Stimulated activated CD8-positive, alpha-beta memory T cell treated with anti-CD3 and anti-CD28 coated beads, Interleukin-4, amount 100 ng/mL, for 4 hours (primary cell): Measurements from ENCODE around the gene MOBP.
"Not testable (repeated sequence)": the region's sequence is repeated elsewhere in the genome, so short reads cannot be mapped to it uniquely, and the experiment has no call there.

Source experiments
- DNase-seq, 2 donors: peaks; one replicate each; pipeline ENCODE4 v3.0.0-alpha.2; 2020; ENCODE audit warnings: low read depth in 2 of 2, low spot score in 1 of 2

The MOBP gene

DNA sequence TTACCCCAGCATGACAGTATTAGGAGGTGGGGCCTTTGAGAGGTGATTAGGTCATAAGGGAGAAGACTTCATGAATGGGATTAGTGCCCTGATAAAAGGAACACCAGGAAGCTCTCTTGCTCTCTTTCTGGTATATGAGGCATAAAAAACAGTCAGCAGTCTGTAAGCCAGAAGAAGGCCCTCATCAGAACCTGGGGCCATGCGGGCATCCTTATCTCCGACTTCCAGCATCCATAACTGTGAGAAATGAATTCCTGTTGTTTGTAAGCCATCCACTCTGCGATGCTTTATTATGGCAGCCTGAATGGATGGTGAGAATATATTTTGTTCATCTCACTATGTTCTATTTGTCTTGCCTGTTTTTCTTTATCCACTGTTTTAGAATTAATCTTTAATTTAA is 17.7 kb upstream of the MOBP start:
- DNase-seq, result no peak

DNA sequence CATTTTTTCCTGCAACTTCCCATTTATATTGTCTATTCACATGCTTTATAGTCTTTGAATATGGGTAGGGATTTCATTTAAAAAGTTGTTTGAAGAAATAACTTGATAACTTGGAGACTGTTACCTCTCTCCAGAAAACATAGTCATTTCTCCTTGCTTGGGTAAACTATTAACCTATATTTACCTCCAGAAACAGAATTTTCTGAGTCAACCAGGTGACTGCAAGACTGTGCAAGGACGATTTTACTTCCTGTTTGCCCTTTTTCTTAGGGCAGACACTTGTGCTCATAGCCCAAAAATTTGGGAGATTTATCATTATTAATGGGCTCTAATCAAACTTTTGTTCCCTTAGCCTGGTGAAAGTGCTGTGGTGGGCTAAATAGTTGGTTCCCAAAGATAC is 14.3 kb upstream of the MOBP start:
- no peak for DNase-seq

DNA sequence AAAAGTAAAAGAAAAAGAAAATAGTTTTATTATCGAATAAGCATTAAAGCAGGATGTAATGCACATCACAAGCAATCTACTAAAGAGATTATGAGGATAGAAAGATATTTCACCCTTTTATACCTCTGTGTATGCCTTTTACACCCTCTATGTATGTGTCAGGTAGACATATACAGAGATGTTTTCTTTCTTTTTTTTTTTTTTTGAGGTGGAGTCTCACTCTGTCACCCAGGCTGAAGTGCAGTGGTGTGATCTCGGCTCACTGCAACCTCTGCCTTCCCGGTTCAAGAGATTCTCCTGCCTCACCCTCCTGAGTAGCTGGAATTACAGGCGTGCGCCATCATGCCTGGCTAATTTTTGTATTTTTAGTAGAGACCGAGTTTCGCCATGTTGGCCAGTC is 13.6 kb upstream of the MOBP start:
- not testable (repeated sequence) for DNase-seq

DNA sequence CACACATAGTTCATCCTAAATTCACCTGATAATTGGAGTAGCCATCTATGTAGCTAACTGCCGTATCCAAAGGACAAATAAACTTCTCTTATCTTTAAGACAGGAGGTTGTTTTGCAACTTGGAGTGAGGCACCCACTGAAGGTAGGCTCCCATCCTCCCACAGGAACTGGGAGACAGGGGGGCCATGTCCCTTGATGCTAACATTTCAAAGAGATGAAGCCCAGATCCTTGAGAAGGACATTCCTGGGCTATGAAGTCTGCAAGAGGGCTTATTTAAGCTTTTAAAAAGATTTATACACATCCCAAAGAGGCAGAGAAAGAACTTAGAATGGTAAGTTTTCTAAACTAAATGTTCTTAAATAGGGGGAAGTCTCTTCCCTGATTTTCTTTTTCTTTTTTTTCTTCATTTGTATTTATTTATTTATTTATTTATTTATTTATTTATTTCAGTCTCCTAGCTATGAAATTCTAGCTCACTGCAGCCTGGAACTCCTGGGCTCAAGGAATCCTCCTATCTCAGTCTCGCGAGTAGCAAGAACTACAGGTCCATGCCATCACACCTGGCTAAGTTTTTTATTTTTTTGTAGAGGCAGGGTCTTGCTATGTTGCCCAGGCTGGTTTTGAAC is 12.8 kb upstream of the MOBP start:
- DNase-seq, result no peak

DNA sequence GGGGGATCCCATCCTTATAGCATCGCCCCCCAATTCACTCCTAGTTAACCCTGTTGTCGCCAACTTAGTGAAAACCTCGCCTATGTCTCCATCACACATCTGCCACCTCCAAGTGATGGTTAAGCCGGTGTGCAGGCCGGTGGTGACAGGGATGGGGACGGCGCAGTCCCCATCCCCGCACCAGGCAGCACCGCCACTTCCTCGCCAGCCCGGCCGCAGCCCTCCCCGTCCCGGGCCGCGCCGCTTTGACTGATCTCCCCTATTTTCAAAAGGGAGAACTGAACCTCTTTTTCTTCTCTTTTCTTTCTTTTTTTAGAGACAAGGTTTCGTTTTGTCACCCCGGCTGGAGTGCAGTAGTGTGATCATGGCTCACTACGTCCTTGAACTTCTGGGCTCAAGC is 11.3 kb upstream of the MOBP start:
- no peak for DNase-seq

DNA sequence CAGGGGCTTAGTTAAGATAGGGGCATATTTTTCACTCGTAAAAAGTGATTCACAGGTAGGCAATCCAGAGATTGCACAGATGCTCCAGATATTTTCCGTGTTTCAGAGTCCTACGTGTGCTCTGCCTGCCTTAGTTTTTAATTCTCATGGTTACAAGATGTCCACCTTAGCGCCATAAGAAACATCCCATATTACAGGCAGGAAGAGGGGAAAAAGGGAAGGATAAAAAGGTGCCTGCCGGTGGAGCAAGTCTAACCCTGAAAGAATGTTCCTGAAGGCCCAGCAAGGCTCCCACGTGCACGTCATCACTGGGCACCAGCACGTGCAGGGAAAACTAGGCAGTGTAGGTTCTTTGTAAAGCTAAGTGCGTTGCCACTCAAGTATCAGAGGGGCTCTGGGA is 10.1 kb upstream of the MOBP start:
- DNase-seq, result no peak

DNA sequence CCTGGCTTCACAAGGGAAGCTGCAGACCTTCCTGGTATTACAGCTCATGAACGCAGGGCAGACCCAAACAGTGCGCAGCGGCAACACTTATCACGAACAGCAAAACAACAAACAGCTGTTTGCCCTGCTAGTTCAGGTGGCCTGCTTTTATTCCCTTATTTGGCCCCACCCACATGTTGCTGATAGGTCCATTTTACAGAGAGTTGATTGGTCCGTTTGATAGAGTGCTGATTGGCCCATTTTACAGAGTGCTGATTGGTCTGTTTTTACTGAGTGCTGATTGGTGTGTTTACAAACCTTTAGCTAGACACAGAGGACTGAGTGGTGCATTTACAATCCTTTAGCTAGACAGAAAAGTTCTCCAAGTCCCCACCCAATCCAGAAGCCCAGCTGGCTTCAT is 8.9 kb upstream of the MOBP start:
- not testable (repeated sequence) for DNase-seq

DNA sequence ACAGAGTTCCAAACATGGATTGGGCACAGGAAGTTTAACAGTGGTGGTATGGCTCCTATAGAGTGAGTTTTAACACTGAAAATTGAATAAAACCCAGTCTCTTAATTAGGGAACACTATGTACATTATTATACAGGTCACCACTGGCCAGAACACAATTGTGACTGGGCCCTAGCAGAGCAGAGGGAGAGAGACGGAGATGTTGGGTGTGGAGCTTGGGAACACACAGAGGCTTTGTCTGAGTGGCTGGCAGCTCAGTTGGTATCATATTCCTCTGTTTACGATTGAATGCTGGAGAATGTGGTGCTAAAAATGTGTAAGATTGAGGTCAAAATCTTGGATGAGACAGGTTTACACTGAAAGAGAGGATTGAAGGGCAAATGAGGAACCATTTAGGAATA is 6.8 kb upstream of the MOBP start:
- DNase-seq, result no peak

DNA sequence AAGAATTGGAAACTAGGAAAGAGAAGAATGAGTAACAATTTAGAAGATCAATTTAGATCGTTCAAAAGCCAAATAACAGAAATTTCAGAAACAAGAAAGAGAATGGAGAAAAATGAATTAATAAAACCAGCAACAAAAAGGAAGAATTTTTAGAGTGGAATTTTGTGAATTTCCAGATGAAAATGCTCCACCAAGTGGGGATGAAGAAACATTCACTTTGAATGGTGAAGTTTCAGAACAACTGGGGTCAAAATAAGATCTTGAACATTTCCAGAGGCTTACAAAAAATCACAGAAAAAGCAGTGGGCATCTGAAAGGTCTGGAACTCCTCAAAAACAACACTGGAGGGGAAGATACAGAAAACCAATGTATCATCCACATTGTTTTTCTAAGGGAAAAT is 4.2 kb upstream of the MOBP start:
- no peak for DNase-seq

DNA sequence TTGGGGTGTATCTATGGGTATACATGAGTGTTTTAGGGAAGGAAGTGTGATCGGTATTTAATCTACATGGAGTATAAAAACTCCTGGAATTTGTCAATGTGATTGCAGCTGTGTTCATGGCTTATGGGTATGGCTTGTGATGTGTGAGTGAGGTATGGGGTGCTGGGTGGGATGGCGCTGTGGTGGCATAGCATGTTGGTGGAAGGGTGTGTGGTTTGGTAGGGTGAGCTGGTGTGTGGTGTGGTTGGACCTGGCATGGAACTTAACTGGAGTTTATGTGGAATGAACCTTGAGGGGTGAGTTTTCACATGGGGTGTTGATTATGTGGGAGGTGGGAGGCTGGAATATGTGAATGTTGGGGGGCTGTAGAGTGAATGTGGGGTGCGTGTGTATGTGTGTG is 492 bp upstream of the MOBP start:
- no peak for DNase-seq

DNA sequence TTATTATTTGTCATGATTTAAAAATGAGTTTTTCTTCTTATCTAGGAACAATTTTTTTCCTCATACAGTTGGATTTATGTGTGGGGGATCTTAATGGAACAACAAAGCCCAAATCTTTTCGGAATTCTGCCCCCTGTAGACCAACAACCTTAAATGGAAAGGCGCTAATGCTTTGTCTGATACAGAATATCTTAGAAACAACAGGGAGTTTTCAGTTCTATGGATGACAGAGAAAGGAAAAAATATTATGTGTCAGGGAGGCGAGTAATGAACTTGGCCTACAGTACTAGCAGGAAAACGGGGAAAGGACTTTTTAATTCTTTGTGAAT is 592 bp downstream of the MOBP start:
- no peak for DNase-seq

DNA sequence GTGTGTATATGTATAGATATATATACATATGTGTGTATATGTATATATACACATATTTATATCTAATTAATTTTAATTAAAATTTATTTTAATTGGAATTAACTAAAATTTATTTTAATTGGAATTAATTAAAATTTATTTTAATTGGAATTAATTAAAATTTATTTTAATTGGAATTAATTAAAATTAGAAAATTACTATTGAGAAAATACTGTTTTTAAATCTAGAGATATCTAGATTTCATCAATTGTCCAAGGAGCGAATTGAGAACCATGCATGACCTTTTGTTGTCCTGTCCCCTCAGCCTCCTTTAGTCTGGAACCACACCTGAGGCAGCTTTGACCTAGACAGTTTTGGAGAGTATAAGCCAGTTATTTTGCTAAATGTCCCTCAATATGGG is 1.8 kb downstream of the MOBP start:
- no peak for DNase-seq

DNA sequence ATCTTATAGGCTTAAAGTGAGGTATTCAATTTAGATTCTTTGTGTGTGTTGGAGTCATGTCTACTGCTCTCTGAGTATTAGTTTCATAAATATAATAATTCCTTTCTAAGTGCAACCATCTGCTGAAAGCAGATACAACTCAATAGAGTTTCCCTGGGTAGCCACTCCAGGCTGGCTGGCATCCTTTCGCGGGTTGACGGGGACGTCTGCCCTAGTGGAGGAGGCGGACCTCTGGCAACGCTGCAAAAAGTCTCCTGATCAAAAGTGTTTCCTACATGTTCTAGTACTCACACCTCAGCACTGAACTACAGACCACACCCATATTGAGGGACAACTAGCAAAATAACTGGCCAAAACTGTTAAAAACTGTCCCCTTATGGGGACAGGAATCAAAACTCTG is 2.5 kb downstream of the MOBP start:
- DNase-seq, result no peak

DNA sequence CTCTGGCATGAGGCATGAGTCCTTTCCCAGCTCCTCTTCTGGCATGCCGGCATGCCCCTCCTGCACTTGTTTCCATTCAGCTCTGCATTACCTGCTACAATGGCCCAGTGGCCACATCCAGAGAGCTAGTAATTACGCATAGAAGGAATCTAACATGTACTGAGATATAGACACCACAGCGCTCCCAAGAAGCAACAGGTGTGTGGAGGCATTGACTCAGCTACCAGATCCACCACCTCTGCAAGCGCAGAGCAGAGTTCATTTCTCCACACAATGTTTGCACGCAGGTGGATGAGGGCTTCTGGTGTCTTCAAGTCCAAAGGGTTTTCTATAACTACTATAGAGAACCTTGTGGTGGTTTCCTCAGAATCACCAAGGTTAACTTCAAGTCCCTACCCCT is 4.2 kb downstream of the MOBP start:
- no peak for DNase-seq

DNA sequence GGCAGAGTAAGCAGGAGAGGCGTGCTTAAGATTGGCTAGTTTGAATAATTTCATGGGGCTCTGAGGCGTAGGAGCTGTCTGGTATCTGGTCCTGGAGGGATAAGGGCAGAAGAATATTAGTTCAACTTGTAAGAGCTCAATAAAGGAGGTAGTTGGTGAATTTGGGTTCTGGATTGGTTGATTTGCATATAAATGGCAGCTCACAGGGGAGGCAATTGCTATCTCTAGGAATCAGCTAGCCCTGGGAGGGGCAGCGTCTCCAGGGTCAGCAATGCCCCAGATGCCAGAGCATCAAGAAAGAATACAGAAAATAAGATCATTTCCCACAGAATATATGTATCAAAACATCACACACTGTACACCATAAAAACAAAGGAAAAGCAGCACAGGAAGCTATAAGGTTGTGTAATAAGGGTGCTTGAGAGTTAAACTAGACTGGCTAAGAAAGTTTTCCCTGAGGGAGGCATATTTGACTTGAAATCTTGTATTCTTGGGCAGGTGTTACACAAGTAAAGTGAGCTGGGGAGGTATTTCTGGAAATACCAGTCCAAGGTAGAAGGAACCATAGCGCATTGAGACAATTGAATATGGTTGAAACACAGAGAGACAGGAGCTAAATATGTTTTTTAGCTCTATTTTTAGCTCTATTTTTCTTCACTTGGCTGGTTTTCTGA is 6.1 kb downstream of the MOBP start:
- DNase-seq, result no peak

DNA sequence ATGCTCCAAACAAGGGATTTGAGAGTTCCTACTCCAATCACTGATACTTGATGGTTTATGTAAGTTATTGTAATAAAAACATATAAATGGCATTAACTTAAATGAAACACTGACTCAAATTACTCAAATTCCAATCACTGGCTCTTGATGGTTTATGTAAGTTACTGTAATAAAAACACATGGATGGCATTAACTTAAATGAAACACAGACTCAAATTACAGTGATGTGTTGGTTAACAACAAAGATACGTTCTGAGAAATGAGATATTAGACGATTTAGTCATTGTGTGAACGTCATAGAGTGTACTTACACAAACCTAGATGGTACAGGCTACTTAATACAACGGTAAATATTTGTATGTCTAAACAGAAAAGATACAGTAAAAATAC is 6.6 kb downstream of the MOBP start:
- DNase-seq, result no peak

DNA sequence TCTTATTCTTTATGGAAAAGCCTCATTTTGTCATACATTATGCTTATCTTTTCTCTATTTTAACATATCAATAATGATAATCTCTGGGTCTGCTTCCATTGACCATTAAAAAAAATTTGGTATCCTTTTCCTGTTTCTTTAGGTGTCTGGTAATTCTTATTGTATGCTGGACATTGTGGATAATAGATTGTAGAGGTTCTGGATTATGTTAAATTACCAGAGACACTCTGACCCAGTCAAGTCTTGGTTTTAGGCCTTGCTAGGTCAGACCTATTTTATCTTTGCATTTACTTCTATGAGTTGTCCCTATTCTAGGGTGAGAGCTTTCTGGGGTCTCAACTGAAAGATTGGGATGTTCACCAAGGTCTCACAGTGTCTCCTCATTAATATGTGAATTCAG is 9.3 kb downstream of the MOBP start:
- DNase-seq, result no peak

DNA sequence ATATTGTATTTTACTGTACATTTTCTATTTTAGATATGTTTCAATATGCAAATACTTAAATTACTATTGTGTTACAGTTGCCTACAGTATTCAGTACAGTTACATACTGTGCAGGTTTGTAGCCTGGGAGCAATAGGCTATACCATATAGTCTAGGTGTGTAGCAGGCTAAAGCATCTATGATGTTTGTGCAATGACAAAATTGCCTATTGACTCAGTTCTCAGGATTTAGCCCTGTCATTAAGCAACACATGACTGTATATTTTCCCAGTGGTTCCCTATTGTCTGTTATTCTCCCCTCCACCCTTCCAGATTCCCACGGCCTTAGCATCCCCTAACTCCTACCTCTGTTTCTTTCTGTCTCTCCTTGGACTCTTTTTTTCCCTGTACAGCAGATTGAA is 10.7 kb downstream of the MOBP start:
- no peak for DNase-seq

DNA sequence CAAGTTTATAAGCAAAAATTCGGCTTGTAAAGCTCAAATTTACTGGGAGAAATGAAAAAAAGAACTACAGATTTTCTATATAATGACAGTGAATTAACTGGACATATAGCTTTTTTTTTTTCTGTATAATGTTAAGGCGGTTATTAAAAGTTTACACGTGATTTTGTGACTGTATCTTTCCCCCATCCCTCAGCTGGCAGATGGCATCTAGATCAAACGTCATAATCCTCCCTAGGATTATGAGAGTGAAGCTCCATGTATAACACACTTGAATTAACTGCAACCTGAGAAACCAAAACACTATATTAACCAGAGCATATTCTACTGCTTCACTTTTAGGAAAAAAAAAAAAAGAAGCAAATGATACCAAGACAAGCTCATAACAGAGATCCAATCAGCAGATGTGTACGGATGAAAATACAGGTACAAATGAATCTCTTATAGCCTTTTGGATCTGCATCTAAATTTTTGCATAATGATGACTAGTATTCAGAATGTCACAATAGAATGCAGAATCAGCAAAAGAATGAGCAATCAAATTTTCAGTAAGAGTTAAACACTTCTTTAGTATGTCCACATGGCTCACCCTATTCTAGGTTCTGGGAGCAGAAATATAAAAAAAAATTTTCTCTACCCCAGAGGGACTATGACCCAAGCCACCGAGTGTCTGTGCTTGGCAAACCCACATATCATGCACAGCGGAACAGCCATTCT is 12.4 kb downstream of the MOBP start:
- DNase-seq, result no peak

DNA sequence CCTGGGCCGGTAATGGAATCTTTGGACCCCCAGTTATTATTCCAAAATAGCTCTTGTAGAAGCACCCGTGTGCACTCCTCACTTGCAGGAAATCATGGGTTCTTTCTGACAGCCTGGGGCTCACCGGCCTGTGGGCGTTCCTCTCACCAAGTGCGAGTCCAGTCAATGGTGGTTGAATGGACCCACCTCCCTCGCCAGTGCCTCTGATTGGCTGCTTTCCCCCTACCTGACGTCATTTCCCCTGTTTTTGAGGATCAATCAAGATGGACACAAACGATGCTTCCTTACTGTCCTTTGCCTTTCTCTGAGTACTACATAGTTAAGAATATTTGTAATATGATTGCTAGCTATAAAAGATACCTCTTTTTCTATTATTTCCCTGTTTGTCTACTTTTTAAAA is 18.1 kb downstream of the MOBP start:
- DNase-seq, result no peak

DNA sequence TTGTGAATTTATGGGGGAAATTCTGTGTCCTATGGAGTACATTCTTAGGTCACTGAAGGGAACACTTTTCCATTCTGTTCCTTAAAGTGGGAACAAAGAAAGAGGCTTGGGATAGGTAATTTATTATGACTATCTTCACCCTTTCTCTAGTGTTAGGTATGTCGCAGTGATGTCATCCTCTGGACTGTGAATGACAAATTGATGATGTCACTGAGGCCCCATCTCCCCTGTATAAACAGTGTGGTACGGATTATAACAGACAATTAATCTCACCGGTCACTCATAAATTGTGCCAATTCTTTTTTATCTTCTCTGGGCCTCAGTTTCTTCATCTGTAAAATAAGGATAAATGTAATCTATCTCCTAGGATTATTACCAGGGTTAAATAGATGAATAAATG is 23.5 kb downstream of the MOBP start:
- no peak for DNase-seq

DNA sequence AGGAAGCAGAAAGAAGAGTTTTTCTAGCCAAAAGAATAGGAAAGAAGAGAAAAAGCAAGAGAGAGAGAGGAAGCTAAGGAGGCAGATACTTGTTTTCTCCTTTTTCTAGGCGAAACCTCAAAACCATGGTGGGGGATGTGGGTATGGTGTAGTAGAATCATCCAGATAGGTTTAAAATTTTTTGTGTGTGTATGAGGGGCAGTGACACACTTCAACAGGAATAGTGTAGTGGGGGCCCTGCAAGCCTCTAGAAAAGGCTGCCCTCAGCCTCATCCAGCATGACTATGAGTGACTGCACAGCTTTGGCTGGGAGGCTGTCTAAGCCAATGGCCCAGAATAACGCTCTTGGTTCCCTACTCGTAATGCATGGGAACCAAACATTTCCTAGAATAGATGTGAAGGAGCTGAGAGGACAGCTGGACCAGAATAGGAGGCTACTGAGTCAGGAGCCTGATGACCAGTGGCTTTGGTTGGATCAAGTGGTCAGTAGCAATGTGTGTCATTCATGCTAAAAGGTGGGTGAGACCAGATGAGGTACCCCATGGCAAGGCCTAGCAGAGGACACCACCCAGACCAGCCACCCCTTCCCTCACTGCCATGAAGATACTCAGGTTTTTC is 24.4 kb downstream of the MOBP start:
- no peak for DNase-seq

DNA sequence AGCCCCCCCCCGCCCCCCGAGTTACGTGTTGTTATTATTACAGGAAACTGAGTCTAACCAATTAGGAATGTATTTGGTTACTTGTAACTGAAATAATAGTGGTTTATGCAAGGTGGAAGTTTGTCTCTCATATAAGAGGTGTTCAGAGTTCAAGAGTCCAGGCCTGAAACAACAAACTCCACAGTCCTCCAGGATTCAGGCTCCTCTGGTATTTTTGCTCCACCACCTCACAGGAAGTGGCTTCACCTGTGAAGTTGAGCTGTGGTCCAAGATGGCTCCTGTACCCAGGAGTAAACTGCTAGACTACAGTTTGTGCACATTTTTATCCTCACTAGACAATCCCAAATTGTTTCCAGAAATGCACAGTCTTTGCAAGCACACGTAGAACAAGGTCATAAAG is 27.3 kb downstream of the MOBP start:
- DNase-seq, result no peak
